ENCODE results near the gene RPL5.
A peak's percentile ranks its signal among the peaks of the same experiment; 100 is the strongest.

The RPL5 gene

DNA sequence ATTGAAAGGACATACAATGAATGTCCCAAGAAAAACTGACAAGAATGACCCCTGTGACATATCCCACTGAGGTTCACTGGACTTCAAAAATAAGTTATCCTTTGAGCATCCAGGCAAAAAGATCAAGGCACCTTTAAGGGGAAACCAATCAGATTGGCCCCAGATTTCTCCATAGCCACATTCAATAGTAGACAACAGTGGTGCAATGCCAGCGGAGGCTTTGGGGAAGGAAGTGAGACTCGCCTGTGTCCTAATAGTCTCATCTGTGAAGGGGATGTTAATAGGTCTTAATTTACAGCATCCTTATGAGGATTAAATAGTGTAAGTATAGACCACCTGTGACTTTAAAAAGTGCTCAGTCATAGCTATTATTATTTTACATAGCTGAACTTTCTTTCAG lies 21.5 kb downstream of the RPL5 start:
- no peak for DNase-seq (ENCODE audit: extremely low read depth in 1 of 2, low read depth in 1 of 2)

GRCh38 chr1:92854101-92854785 lies 22.4 kb downstream of the RPL5 start:
- DNase-seq (ENCODE audit: extremely low read depth in 1 of 2, low read depth in 1 of 2) = no peak

DNA sequence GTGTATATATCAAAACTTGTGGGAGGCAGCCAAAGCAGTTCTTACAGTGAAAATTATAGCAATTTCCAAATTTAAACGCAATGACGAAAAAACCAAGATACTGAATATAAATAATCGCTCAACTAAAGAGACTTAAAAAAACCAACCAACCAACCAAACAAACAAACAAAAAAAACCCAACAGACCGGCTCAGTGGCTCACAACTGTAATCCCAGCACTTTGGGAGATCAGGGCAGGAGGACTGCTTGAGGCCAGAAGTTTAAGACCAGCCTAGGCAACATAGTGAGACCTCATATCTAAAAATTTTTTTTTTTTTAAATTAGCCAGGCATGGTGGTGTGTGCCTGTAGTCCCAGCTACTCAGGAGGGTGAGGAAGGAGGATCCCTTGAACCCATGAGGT lies 23.4 kb downstream of the RPL5 start:
- no peak for DNase-seq (ENCODE audit: extremely low read depth in 1 of 2, low read depth in 1 of 2)

DNA sequence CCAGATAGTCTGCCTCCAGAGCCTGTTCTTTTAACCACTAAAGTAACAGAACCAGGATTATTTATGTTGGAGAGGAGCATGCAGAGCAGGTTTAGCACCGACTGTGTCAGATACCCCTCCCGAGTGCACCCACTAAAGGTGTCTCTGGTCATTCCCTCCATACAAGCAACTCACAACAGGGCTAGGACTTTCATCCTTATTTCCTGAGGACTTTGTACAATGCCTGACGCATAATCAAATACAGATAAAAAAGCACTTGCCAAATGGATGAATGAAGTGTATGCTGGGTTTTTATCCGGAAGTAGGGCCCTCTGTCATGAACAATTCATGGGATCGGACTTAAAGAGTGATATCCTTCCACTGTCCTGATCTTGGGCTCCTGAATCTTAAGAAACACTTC lies 26.0 kb downstream of the RPL5 start:
- no peak for DNase-seq (ENCODE audit: extremely low read depth in 1 of 2, low read depth in 1 of 2)

DNA sequence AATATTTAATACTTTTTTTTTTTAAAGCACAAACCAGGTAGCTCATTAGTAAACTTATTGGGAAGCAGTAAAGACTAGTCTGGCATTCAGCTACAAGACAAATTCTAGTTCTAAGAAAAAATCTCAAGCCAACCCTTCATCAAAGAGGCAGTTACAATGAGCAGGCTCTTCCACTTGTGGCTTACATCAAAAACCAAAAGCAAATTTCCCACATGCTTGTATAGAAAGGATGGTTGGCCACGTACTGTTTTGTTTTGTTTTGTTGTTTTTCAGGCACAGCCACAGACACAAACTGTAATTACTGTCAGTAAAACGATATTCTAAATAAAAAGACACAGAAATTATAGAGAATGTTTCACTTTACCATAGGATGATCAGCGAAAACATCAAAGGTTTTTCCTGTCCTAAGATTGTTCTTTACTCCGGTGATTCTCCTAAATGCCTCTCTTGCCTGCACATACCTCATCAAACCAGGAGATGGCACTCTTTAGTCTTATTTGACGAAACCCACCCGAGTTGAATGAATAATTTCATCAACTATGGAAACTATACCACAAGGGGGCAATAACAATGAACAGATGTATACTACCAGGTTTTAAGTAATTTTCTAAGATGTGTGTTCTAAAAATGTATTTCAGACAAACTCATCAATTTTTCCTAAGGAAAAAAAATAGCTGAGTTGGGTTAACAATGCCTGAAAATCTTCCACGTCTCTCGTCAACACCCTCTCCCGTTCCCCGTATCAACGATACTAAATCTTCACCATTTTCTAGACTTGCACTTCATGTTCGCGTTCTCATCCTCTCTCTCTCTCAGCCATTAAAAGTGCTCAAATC lies 26.9 kb downstream of the RPL5 start:
- peak in 1 of 2 donors; percentile 19 for DNase-seq (ENCODE audit: extremely low read depth in 1 of 2, low read depth in 1 of 2)

DNA sequence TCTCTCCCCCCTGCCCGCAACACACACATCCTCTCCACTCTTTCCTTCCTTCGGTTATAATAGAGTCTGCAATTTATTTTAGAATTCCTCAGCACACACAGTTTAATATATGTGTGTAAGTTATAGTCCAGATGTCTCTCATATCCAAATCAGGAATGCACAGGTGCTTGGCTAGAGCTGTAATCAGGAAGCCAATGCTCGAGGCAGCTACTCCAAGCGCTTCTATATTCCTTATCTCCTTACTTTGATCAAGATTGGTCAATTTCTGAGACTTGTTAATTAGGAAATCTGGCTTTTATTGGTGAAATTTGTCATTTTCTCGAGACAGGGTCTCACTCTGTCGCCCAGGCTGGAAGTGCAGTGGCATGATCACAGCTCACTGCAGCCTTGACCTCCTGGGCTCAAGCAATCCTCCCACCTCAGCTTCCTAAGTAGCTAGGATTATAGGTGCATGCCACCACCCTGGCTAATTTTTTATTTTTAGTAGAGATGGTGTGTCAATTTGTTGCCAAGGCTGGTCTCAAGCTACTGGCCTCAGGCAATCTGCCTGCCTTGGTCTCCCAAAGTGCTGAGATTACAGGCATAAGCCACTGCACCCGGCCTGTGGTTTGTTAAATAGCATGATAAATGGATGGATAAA lies 27.7 kb downstream of the RPL5 start:
- no peak for DNase-seq (ENCODE audit: extremely low read depth in 1 of 2, low read depth in 1 of 2)

GRCh38 chr1:92862605-92863004 lies 30.8 kb downstream of the RPL5 start:
- DNase-seq (ENCODE audit: extremely low read depth in 1 of 2, low read depth in 1 of 2) = no peak

- no peak for DNase-seq (ENCODE audit: extremely low read depth in 1 of 2, low read depth in 1 of 2)
These were observed 32.3 kb downstream of the RPL5 start for GRCh38 chr1:92864131-92864530.

DNA sequence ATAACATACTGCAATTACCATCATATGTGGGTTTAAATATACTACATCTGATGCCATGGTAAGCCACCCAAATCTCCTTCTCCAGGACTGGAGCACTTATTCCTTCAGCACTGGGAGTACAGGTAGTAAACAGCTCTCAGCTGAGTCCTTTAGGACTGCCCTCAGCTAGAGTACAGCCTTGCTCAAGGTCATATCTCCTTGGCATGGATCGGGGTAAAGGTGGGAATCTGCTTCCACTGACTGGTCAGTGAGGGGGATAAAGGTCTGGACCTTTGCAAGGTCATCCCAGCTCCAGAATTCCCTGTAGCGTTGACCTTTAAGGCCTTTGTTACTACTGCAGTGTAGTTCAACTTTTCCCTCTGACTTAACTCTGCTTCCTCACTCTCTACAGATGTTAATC lies 38.8 kb downstream of the RPL5 start:
- DNase-seq (ENCODE audit: extremely low read depth in 1 of 2, low read depth in 1 of 2) = no peak

GRCh38 chr1:92872719-92873118 lies 40.9 kb downstream of the RPL5 start:
- no peak for DNase-seq (ENCODE audit: extremely low read depth in 1 of 2, low read depth in 1 of 2)

DNA sequence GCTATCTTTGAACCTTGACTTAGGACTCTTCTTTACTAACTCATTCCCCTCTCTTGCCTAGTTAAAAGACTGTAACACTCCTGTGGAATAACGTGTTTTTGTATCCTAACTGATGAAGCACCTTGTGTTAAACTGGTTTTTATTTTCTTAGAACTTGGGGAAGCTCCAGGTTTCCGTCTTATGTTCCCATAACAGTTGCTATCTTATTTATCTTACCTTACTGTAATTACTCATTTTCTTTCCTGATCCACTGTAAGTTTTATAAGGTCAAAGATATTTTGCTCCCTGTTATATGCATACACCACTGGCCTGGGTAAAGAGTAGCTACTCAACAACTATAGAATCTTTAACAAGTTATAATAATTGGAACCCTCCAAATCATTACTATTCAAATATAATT lies 43.1 kb downstream of the RPL5 start:
- DNase-seq (ENCODE audit: extremely low read depth in 1 of 2, low read depth in 1 of 2) = no peak

- DNase-seq (ENCODE audit: extremely low read depth in 1 of 2, low read depth in 1 of 2) = no peak
These were observed 44.5 kb downstream of the RPL5 start for GRCh38 chr1:92876351-92876750.

GRCh38 chr1:92877081-92877711 lies 45.4 kb downstream of the RPL5 start:
- no peak for DNase-seq (ENCODE audit: extremely low read depth in 1 of 2, low read depth in 1 of 2)

DNA sequence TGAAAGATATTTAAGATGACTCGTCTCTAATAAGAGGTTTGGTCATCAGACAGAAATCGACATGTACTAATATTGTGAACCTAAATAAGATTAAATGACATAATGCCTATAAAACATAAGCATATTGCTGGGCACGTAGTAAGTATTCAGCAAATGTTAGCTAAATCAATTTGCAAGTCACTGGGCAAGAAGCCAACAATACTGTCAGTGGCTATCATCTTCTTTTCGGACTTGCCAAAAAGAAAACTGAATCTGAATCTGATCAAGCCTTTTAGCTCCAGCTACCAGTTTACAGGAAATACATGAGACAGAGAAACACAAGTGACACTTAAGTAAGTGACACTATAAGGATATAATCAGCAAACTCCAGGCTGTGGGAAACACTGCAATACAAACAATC lies 46.0 kb downstream of the RPL5 start:
- no peak for DNase-seq (ENCODE audit: extremely low read depth in 1 of 2, low read depth in 1 of 2)

GRCh38 chr1:92879316-92879968 lies 47.6 kb downstream of the RPL5 start:
- DNase-seq (ENCODE audit: extremely low read depth in 1 of 2, low read depth in 1 of 2) = no peak

- DNase-seq (ENCODE audit: extremely low read depth in 1 of 2, low read depth in 1 of 2) = no peak
These were observed 49.6 kb downstream of the RPL5 start for GRCh38 chr1:92881391-92881790.

- peak; percentile 9 to 10 for DNase-seq (ENCODE audit: extremely low read depth in 1 of 2, low read depth in 1 of 2)
These were observed 51.0 kb downstream of the RPL5 start for GRCh38 chr1:92882819-92883218.

GRCh38 chr1:92883297-92883696 lies 51.5 kb downstream of the RPL5 start:
- DNase-seq (ENCODE audit: extremely low read depth in 1 of 2, low read depth in 1 of 2) = no peak

DNA sequence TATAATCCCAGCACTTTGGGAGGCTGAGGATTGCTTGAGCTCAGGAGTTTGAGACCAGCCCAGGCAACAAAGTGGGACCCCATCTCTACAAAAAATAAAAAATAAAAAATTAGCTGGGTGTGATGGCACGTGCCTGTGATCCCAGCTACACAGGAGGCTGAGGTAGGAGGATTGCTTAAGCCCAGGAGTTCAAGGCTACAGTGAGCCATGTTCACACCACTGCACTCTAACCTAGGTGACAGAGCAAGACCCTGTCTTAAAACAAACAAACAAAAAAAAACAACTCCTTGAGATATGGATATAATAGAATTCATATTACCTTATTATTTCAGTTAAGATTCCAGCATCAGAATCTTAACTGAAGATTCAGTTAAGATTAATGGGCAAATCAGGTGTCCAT lies 52.4 kb downstream of the RPL5 start:
- no peak for DNase-seq (ENCODE audit: extremely low read depth in 1 of 2, low read depth in 1 of 2)

GRCh38 chr1:92886886-92887419 lies 55.1 kb downstream of the RPL5 start:
- DNase-seq (ENCODE audit: extremely low read depth in 1 of 2, low read depth in 1 of 2) = no peak

DNA sequence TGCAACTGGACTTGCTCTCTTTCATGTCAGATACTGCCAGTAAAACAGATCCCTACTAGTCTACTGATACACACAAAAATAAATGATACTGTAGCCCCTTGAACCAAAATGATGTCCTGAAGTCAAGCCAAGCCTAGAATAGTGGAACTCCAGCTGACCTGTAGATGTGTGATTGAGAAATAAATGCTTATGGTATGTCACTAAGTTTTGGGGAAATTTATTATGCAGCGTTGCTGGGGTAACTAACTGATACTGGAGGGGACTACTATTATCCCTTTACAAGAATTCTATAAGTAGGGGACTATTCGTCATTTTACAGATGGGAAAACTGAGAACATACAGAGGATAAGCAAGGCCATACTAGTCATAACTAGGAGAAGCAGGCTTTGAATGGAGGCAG lies 55.6 kb downstream of the RPL5 start:
- DNase-seq (ENCODE audit: extremely low read depth in 1 of 2, low read depth in 1 of 2) = no peak
